HepG2 (cell line): ENCODE results near the gene GRAMD4. TPM values are rescaled to one million over a fixed set of nuclear protein-coding genes. Genes with fewer than 3 reads are reported as not detected.
A peak's percentile ranks its signal among the peaks of the same experiment; 100 is the strongest.

ENCODE experiments used
- FUBP1 ChIP-seq: sonication (generic); formaldehyde crosslinking; IDR thresholded peaks from 2 replicates; pipeline ENCODE4 v1.5.1; 2020; ENCODE audit warnings: missing genetic modification reagents, mild to moderate bottlenecking, borderline replicate concordance
- GLI4 ChIP-seq: sonication (generic); formaldehyde crosslinking; IDR thresholded peaks from 2 replicates; pipeline ENCODE4 v1.5.1; 2020; ENCODE audit warnings: missing genetic modification reagents, mild to moderate bottlenecking, moderate library complexity, borderline replicate concordance
- SOX13 ChIP-seq, 3 experiments: fragments of 450-650 bp in 1 of 3; sonication (generic) in 1 of 3; formaldehyde crosslinking in 1 of 3; IDR thresholded peaks in 2 of 3; conservative IDR thresholded peaks in 1 of 3; 2 replicates each; pipeline versions ENCODE4 v1.5.0 to v1.6.1; 2016 to 2020; ENCODE audit warnings: antibody characterized with exemption in 1 of 3, mild to moderate bottlenecking in 1 of 3, missing compliant biosample characterization in 1 of 3, missing genetic modification reagents in 1 of 3, moderate library complexity in 1 of 3
- TBP ChIP-seq: sonication (generic); formaldehyde crosslinking; IDR thresholded peaks from 2 replicates; pipeline ENCODE4 v1.5.0; 2020; ENCODE audit warnings: missing genetic modification reagents
- ZFP82 ChIP-seq: sonication (generic); formaldehyde crosslinking; IDR thresholded peaks from 2 replicates; pipeline ENCODE4 v1.5.1; 2020; ENCODE audit warnings: mild to moderate bottlenecking, missing genetic modification reagents, borderline replicate concordance
- ZNF260 ChIP-seq: sonication (generic); formaldehyde crosslinking; IDR thresholded peaks from 2 replicates; pipeline ENCODE4 v1.4.0; 2020; ENCODE audit warnings: missing genetic modification reagents, low read depth, mild to moderate bottlenecking, borderline replicate concordance
- ZNF318 ChIP-seq: sonication (generic); formaldehyde crosslinking; IDR thresholded peaks from 2 replicates; pipeline ENCODE4 v1.4.0; 2020; ENCODE audit warnings: mild to moderate bottlenecking, missing genetic modification reagents
- ZNF7 ChIP-seq: IDR thresholded peaks from 2 replicates; pipeline ENCODE4 v1.6.1; 2016; ENCODE audit warnings: missing biosample characterization, missing genetic modification reagents
- ZNF749 ChIP-seq: sonication (generic); formaldehyde crosslinking; IDR thresholded peaks from 2 replicates; pipeline ENCODE4 v1.8.0; 2022; ENCODE audit warnings: mild to moderate bottlenecking, missing genetic modification reagents, moderate library complexity, borderline replicate concordance
- polyA plus RNA-seq, 8 experiments: library from polyadenylated mRNA; depleted of rRNA in 3 of 8; stranded (reverse) in 7 of 8; unstranded in 1 of 8; fragments of >200 nt; fragmentation: Illumina TruSeq in 4 of 8; extraction: Trizol in 4 of 8; gene quantifications; 2 replicates each; pipeline versions ENCODE4 v1.2.1 to v1.2.3, GENCODE V29; 2011 to 2016; ENCODE audit warnings: low read depth in 4 of 8, missing spikeins in 1 of 8, mixed read lengths in 1 of 8; ENCODE audit not compliant: insufficient read depth in 1 of 8
- total RNA-seq, 5 experiments: library from RNA; depleted of rRNA; stranded (reverse); fragments of >200 nt; fragmentation: Illumina TruSeq; extraction: Trizol; gene quantifications; 2 replicates each; pipeline ENCODE4 v1.2.3, GENCODE V29; 2016; ENCODE audit warnings: low read depth in 1 of 5
- TF ChIP-seq, protein P1 (sequence below): sonication (generic); formaldehyde crosslinking; IDR thresholded peaks from 2 replicates; pipeline ENCODE4 v1.5.0; 2020; ENCODE audit warnings: missing genetic modification reagents
- TF ChIP-seq, protein P2 (sequence below): sonication (generic); formaldehyde crosslinking; IDR thresholded peaks from 2 replicates; pipeline ENCODE4 v1.4.0; 2020; ENCODE audit warnings: mild to moderate bottlenecking, missing genetic modification reagents

Gene GRAMD4
- total and polyA plus RNA-seq, 2 of the 13 experiments (the other 11 are each of a cell fraction or from before 2014, with no cell fraction given): 15.2 to 15.7 TPM

- TF ChIP-seq, protein P1, sequence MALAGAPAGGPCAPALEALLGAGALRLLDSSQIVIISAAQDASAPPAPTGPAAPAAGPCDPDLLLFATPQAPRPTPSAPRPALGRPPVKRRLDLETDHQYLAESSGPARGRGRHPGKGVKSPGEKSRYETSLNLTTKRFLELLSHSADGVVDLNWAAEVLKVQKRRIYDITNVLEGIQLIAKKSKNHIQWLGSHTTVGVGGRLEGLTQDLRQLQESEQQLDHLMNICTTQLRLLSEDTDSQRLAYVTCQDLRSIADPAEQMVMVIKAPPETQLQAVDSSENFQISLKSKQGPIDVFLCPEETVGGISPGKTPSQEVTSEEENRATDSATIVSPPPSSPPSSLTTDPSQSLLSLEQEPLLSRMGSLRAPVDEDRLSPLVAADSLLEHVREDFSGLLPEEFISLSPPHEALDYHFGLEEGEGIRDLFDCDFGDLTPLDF (CRISPR knock-in tag): no peak
- TF ChIP-seq ZNF260 (CRISPR knock-in tag) (no peak), GLI4 (CRISPR knock-in tag) (no peak), SOX13 (IDR thresholded peaks at IDR 0.05) (peak; percentile 69; the same call in 1 of the 2 replicates), SOX13 (CRISPR knock-in tag; conservative IDR thresholded peaks at IDR 0.05 in 1 of 2, IDR thresholded peaks at IDR 0.05 in 1 of 2) (peak in 1 of 2 experiments; percentile 95; a peak in 2 of 4 replicates), ZNF749 (no peak), FUBP1 (CRISPR knock-in tag) (no peak), TBP (CRISPR knock-in tag) (0 out of 2 replicates have a peak, but pooled peaks have one; percentile 27), ZFP82 (CRISPR knock-in tag) (no peak), ZNF318 (CRISPR knock-in tag) (no peak), ZNF7 (CRISPR knock-in tag) (no peak)
- TF ChIP-seq, protein P2, sequence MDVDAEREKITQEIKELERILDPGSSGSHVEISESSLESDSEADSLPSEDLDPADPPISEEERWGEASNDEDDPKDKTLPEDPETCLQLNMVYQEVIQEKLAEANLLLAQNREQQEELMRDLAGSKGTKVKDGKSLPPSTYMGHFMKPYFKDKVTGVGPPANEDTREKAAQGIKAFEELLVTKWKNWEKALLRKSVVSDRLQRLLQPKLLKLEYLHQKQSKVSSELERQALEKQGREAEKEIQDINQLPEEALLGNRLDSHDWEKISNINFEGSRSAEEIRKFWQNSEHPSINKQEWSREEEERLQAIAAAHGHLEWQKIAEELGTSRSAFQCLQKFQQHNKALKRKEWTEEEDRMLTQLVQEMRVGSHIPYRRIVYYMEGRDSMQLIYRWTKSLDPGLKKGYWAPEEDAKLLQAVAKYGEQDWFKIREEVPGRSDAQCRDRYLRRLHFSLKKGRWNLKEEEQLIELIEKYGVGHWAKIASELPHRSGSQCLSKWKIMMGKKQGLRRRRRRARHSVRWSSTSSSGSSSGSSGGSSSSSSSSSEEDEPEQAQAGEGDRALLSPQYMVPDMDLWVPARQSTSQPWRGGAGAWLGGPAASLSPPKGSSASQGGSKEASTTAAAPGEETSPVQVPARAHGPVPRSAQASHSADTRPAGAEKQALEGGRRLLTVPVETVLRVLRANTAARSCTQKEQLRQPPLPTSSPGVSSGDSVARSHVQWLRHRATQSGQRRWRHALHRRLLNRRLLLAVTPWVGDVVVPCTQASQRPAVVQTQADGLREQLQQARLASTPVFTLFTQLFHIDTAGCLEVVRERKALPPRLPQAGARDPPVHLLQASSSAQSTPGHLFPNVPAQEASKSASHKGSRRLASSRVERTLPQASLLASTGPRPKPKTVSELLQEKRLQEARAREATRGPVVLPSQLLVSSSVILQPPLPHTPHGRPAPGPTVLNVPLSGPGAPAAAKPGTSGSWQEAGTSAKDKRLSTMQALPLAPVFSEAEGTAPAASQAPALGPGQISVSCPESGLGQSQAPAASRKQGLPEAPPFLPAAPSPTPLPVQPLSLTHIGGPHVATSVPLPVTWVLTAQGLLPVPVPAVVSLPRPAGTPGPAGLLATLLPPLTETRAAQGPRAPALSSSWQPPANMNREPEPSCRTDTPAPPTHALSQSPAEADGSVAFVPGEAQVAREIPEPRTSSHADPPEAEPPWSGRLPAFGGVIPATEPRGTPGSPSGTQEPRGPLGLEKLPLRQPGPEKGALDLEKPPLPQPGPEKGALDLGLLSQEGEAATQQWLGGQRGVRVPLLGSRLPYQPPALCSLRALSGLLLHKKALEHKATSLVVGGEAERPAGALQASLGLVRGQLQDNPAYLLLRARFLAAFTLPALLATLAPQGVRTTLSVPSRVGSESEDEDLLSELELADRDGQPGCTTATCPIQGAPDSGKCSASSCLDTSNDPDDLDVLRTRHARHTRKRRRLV: no peak
Observed at GRCh38 chr22:46609175-46609690, 11.0 kb upstream of the GRAMD4 start (continued).
